ENCODE measurements around the gene OR8B4.
A peak's percentile ranks its signal among the peaks of the same experiment; 100 is the strongest.

Gene OR8B4

DNA sequence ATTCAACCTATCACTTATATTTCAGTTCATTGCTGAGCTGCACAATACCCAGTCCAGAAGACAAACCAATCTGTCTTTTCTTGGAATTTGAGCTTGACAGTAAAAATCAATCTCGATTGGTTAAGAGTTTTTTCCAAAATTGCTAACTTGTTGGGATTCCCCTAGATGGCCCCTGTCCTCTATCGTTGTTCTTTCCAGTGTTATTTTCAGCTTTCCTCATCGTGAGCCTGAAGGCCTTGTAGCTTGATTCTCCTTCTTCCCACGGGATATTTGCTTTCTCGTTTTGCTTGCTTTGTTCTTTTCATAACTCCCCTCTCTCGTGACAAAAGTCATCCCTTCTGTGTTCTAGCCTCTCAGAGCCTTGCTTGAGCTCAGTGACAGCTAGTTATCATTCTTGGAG, 17.8 kb upstream of the OR8B4 start:
- TF ChIP-seq, protein P1, sequence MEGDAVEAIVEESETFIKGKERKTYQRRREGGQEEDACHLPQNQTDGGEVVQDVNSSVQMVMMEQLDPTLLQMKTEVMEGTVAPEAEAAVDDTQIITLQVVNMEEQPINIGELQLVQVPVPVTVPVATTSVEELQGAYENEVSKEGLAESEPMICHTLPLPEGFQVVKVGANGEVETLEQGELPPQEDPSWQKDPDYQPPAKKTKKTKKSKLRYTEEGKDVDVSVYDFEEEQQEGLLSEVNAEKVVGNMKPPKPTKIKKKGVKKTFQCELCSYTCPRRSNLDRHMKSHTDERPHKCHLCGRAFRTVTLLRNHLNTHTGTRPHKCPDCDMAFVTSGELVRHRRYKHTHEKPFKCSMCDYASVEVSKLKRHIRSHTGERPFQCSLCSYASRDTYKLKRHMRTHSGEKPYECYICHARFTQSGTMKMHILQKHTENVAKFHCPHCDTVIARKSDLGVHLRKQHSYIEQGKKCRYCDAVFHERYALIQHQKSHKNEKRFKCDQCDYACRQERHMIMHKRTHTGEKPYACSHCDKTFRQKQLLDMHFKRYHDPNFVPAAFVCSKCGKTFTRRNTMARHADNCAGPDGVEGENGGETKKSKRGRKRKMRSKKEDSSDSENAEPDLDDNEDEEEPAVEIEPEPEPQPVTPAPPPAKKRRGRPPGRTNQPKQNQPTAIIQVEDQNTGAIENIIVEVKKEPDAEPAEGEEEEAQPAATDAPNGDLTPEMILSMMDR (conservative IDR thresholded peaks at IDR 0.05; ENCODE audit: low read depth, low read length): peak; percentile 28
- DNase-seq (ENCODE audit: low read depth): peak; percentile 42
- no peak overlapping the region for H3K4me3 ChIP-seq (ENCODE audit: low read depth, low read length)

DNA sequence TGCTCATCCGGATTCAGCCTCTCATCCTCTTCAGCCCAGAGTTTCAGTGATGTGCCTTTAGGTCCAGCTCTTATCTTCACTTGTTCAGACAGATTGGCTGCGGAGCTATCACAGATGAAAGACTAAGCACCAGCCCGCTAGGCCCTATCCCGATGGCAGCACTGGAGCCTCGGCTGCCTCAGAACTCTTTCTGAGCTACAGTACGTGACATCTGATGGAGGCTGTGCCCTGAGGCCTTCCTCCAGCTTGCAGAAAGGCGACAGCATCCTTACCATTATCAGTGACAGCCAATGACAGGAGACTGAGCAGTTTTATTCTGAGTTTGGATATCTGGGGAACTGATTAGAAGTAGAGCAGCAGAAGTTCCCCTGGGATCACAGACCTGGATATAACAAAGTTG, 16.8 kb upstream of the OR8B4 start:
- H3K4me3 ChIP-seq (ENCODE audit: low read depth, low read length): no peak overlapping the region
- TF ChIP-seq, protein P1 (conservative IDR thresholded peaks at IDR 0.05; ENCODE audit: low read depth, low read length): no peak
- no peak for DNase-seq (ENCODE audit: low read depth)

DNA sequence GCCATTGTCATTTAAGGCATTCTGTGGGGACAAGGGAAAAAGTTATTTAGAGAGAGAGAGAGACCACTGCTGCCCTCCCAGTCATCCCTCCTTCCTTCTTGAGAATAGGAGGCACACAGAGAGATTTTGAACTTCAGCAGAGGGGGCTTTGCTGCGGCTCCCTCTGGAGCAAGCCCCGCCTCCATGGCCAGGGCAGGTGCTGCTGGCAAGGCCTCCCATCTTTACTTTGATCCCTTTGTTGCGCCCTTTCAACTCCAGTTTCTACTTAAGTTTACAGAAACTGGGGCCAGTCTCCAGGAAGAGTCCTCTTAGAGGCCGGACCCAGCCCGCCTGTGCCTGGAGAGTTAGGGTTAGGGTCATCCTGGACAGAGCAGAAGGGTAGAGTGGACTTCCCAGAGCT, 16.4 kb upstream of the OR8B4 start:
- H3K4me3 ChIP-seq (ENCODE audit: low read depth, low read length): no peak overlapping the region
- TF ChIP-seq, protein P1 (conservative IDR thresholded peaks at IDR 0.05; ENCODE audit: low read depth, low read length): no peak
- no peak for DNase-seq (ENCODE audit: low read depth)

DNA sequence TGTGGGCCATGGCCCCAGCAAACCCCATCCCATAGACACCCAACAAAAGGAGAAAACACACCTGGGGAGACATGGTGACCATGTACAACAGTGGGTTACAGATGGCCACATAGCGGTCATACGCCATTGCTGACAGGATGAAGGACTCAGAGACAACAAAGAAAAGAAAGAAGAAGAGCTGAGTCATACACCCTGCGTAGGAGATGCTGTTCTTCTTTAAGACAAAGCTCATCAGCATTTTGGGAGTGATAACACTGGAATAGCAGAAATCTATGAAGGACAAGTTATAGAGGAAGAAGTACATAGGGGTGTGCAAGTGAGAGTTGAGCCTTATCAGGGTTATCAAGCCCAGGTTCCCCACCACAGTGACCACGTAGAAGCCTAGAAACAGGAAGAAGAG, 15.9 kb upstream of the OR8B4 start:
- TF ChIP-seq, protein P1 (conservative IDR thresholded peaks at IDR 0.05; ENCODE audit: low read depth, low read length): no peak
- no peak for DNase-seq (ENCODE audit: low read depth)
- H3K4me3 ChIP-seq (ENCODE audit: low read depth, low read length): no peak overlapping the region

DNA sequence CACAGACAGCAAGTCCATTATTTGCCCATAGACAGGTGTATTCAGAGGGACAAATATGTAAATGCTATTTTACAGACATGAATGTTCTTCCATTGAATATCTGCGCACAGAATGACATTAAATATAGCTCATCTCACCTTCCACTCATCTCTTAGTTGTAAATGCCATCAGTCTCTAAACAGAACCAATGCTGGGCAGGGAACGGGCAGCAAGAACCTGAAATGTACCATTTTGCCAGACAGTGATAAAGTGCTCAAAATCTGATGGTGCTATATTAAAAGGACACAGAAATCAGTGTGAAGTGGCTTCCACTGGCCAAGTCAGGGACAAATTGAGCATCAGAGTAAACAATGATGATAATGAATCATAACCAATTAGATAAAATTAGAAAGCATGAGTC, 10.0 kb upstream of the OR8B4 start:
- DNase-seq (ENCODE audit: low read depth): no peak
- TF ChIP-seq, protein P1 (conservative IDR thresholded peaks at IDR 0.05; ENCODE audit: low read depth, low read length): no peak
- H3K4me3 ChIP-seq (ENCODE audit: low read depth, low read length): no peak overlapping the region

DNA sequence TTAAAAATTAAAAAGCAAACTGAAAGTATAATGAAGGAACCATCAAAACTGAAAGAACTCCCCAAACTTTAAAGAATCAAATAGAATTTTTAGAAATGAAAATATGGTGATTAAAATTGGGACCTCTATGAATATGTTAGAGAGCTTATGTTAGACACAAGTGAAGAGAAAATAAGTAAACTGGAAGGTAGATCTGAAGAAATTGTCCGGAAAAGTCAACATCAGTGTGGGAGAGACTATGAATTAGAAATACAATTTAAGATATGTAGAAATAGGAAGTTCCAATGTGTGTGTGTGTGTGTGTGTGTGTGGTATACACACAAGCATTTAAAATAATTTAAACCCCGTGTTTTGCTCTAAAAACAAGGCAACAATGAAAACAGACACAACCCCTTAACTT, 4.9 kb upstream of the OR8B4 start:
- TF ChIP-seq, protein P1 (conservative IDR thresholded peaks at IDR 0.05; ENCODE audit: low read depth, low read length): no peak
- no peak overlapping the region for H3K4me3 ChIP-seq (ENCODE audit: low read depth, low read length)
- DNase-seq (ENCODE audit: low read depth): no peak

DNA sequence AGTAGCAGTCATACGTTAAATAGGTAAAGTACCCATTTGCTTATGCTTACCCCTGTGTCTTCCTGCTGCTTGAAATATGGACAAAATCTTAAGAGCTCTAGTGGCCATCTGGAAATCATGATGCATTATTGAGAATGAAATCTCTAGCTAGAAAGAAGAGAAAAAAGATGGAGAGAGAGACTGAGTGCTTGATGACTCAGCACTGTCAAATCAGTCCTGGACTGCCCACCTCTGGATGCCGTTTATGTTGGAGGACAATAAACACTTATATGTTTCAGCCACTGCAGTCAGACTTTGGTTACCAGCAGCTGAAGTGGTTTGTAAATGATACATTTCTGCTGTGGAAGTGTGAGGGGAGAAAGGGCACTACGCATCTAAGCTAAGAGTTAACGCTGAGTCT, 3.6 kb downstream of the OR8B4 start:
- H3K4me3 ChIP-seq (ENCODE audit: low read depth, low read length): no peak overlapping the region
- DNase-seq (ENCODE audit: low read depth): peak; percentile 4
- TF ChIP-seq, protein P1 (conservative IDR thresholded peaks at IDR 0.05; ENCODE audit: low read depth, low read length): no peak

Measured in choroid plexus epithelial cell (primary cell).